ENCODE measurements around the gene METRN. TPM values are rescaled to one million over a fixed set of nuclear protein-coding genes. Genes with fewer than 3 reads are reported as not detected.
A peak's percentile ranks its signal among the peaks of the same experiment; 100 is the strongest.

METRN gene
- total RNA-seq (10 to 100 TPM; 51.4 to 77.2 (median 60.5) TPM), polyA plus RNA-seq (100 to 1,000 TPM in 1 of 2 donors, 10 to 100 TPM in 1; 54.0 to 103 TPM)
- long read RNA-seq, donor 1, transcript METRN-206 (4 exons, 503 nt): minor isoform, 5 of 163 reads
- long read RNA-seq, donor 1, transcript METRN-204 (4 exons, 3,325 nt): major isoform, 67 of 163 reads
- long read RNA-seq, donor 1, transcript METRN-201 (3 exons, 915 nt): minor isoform, 42 of 163 reads
- long read RNA-seq, donor 1, partial matches to known transcripts: 13 of 163 reads
- long read RNA-seq, donor 1, other reads (novel, unspliced or antisense): 35 of 163 reads
- long read RNA-seq, donor 2, transcript METRN-201 (3 exons, 915 nt): minor isoform, 35 of 148 reads
- long read RNA-seq, donor 2, transcript METRN-204 (4 exons, 3,325 nt): major isoform, 71 of 148 reads
- long read RNA-seq, donor 2, partial matches to known transcripts: 10 of 148 reads
- long read RNA-seq, donor 2, other reads (novel, unspliced or antisense): 29 of 148 reads
- long read RNA-seq, donor 3, partial matches to known transcripts: 1 of 24 reads
- long read RNA-seq, donor 3, other reads (novel, unspliced or antisense): 23 of 24 reads

- peak within 1 kb of the TSS in 8 of 10 donors; percentile 21 to 58 (median 50) for H3K27ac ChIP-seq
- no peaks in the 10 kb centered on the region for H3K9me3 ChIP-seq
- peak; percentile 78 to 94 (median 89) for ATAC-seq
- H3K4me1 ChIP-seq: peaks cover 18 to 49% (median 34%) of the 10 kb centered on the region in 9 donors
- H3K36me3 ChIP-seq: no peaks in the 10 kb centered on the region
- intact Hi-C loops (cut with DNase I): loop anchor here in 9 of 10 donors (2.0 to 10.0 kb wide), 7 partner anchors 67 to 382 kb away; partner anchors contain the start of genes CHTF18 (in 4 of the 9), RPUSD1 (in 4 of the 9) and C1QTNF8 (in 1 of the 9)
- peak within 1 kb of the TSS; percentile 64 to 94 (median 73) for H3K4me3 ChIP-seq
- H3K27me3 ChIP-seq: peaks cover 0 to 46% (median 19%) of the 10 kb centered on the region in 7 donors
- TF ChIP-seq CTCF (IDR thresholded peaks at IDR 0.05): no peak
- DNase-seq: peak; percentile 92 to 95
- 5 to 8% methylated on average over 65 to 103 of the region's 108 CpGs for WGBS, 2 donors
Observed at GRCh38 chr16:714558-715476, at the start of gene METRN. METRN (plus strand) TSS chr16:715118; CDS start chr16:715290, 172 bp downstream.

- Histone ChIP-seq H3K27me3 (no peaks in the 10 kb centered on the region), H3K27ac (no peak overlapping the region), H3K36me3 (peaks cover 0 to 27% (median 17%) of the 10 kb centered on the region in 9 donors), H3K9me3 (no peaks in the 10 kb centered on the region), H3K4me1 (peaks cover 6 to 24% (median 17%) of the 10 kb centered on the region in 9 donors), H3K4me3 (no peak overlapping the region)
- TF ChIP-seq CTCF (IDR thresholded peaks at IDR 0.05): no peak
- no peak for DNase-seq
- intact Hi-C loops (cut with DNase I): loop anchor here in 2 of 10 donors (10.0 kb wide), 1 partner anchor 82 kb away; no protein-coding TSS in a partner anchor
- 91 to 93% methylated on average over 13 of the region's 13 CpGs for WGBS, 2 donors
- no peak for ATAC-seq
Observed at GRCh38 chr16:666572-666971, 48.3 kb upstream of the METRN start.

GRCh38 chr16:667113-667779, 47.7 kb upstream of the METRN start:
- H3K4me3 ChIP-seq: peak overlapping the region in 8 of 10 donors; percentile 84 to 100 (median 96)
- H3K27ac ChIP-seq: peak overlapping the region in 9 of 10 donors; percentile 86 to 98 (median 92)
- ATAC-seq (peak in 2 of 8 donors; percentile 0 to 2), DNase-seq (no peak)
- TF ChIP-seq CTCF (IDR thresholded peaks at IDR 0.05): no peak
- intact Hi-C loops (cut with DNase I): loop anchor here in 2 of 10 donors (10.0 kb wide), 1 partner anchor 82 kb away; no protein-coding TSS in a partner anchor
- no peaks in the 10 kb centered on the region for H3K27me3 ChIP-seq
- peaks cover 0 to 33% (median 23%) of the 10 kb centered on the region in 9 donors for H3K36me3 ChIP-seq
- H3K4me1 ChIP-seq: peaks cover 6 to 23% (median 17%) of the 10 kb centered on the region in 9 donors
- 86 to 88% methylated on average over 22 of the region's 22 CpGs for WGBS, 2 donors
- no peaks in the 10 kb centered on the region for H3K9me3 ChIP-seq
